ENCODE measurements around the gene NRBP1.

Gene NRBP1

GRCh38 chr2:27442920-27443282, 14.5 kb downstream of the NRBP1 start:
- H3K27ac ChIP-seq (ENCODE audit: poor library complexity, severe bottlenecking), result peak overlapping the region; percentile 44
- DNase-seq (ENCODE audit: low spot score) (no peak), ATAC-seq (ENCODE audit: low read depth) (no peak; the same call in 1 of the 3 replicates)
- no peaks in the 10 kb centered on the region for H3K27me3 ChIP-seq (ENCODE audit: insufficient read depth, poor library complexity, severe bottlenecking)
- no peaks in the 10 kb centered on the region for H3K9me3 ChIP-seq (ENCODE audit: severe bottlenecking)
- H3K4me3 ChIP-seq (ENCODE audit: severe bottlenecking), result peak overlapping the region; percentile 44
- TF ChIP-seq CTCF (IDR thresholded peaks at IDR 0.05; ENCODE audit: poor library complexity, severe bottlenecking), result no peak
- H3K36me3 ChIP-seq (ENCODE audit: low read depth), result peaks cover 44% of the 10 kb centered on the region
- peaks cover 11% of the 10 kb centered on the region for H3K4me1 ChIP-seq (ENCODE audit: insufficient read depth, poor library complexity, severe bottlenecking)

GRCh38 chr2:27445155-27445554, 16.7 kb downstream of the NRBP1 start:
- peaks cover 35% of the 10 kb centered on the region for H3K36me3 ChIP-seq (ENCODE audit: low read depth)
- no peaks in the 10 kb centered on the region for H3K27me3 ChIP-seq (ENCODE audit: insufficient read depth, poor library complexity, severe bottlenecking)
- peak overlapping the region; percentile 54 for H3K27ac ChIP-seq (ENCODE audit: poor library complexity, severe bottlenecking)
- TF ChIP-seq CTCF (IDR thresholded peaks at IDR 0.05; ENCODE audit: poor library complexity, severe bottlenecking), result no peak
- no peaks in the 10 kb centered on the region for H3K9me3 ChIP-seq (ENCODE audit: severe bottlenecking)
- ATAC-seq (ENCODE audit: low read depth) (no peak), DNase-seq (ENCODE audit: low spot score) (no peak)
- peaks cover 11% of the 10 kb centered on the region for H3K4me1 ChIP-seq (ENCODE audit: insufficient read depth, poor library complexity, severe bottlenecking)
- H3K4me3 ChIP-seq (ENCODE audit: severe bottlenecking), result no peak overlapping the region

- H3K27me3 ChIP-seq (ENCODE audit: insufficient read depth, poor library complexity, severe bottlenecking), result no peaks in the 10 kb centered on the region
- no peak overlapping the region for H3K4me3 ChIP-seq (ENCODE audit: severe bottlenecking)
- DNase-seq (ENCODE audit: low spot score), result no peak
- H3K36me3 ChIP-seq (ENCODE audit: low read depth), result peaks cover 34% of the 10 kb centered on the region
- H3K27ac ChIP-seq (ENCODE audit: poor library complexity, severe bottlenecking), result peak overlapping the region; percentile 54
- no peaks in the 10 kb centered on the region for H3K9me3 ChIP-seq (ENCODE audit: severe bottlenecking)
- peaks cover 11% of the 10 kb centered on the region for H3K4me1 ChIP-seq (ENCODE audit: insufficient read depth, poor library complexity, severe bottlenecking)
- no peak for TF ChIP-seq CTCF (IDR thresholded peaks at IDR 0.05; ENCODE audit: poor library complexity, severe bottlenecking)
- ATAC-seq (ENCODE audit: low read depth), result no peak
Observed at GRCh38 chr2:27445615-27446014, 17.2 kb downstream of the NRBP1 start.

GRCh38 chr2:27446057-27446456, 17.6 kb downstream of the NRBP1 start:
- Histone ChIP-seq H3K27ac (ENCODE audit: poor library complexity, severe bottlenecking) (peak overlapping the region; percentile 54), H3K4me3 (ENCODE audit: severe bottlenecking) (no peak overlapping the region), H3K4me1 (ENCODE audit: insufficient read depth, poor library complexity, severe bottlenecking) (peaks cover 11% of the 10 kb centered on the region), H3K27me3 (ENCODE audit: insufficient read depth, poor library complexity, severe bottlenecking) (no peaks in the 10 kb centered on the region), H3K36me3 (ENCODE audit: low read depth) (peaks cover 30% of the 10 kb centered on the region), H3K9me3 (ENCODE audit: severe bottlenecking) (no peaks in the 10 kb centered on the region)
- ATAC-seq (ENCODE audit: low read depth), result peak; percentile 65
- TF ChIP-seq CTCF (IDR thresholded peaks at IDR 0.05; ENCODE audit: poor library complexity, severe bottlenecking), result no peak
- DNase-seq (ENCODE audit: low spot score), result no peak

- no peak for TF ChIP-seq CTCF (IDR thresholded peaks at IDR 0.05; ENCODE audit: poor library complexity, severe bottlenecking)
- Histone ChIP-seq H3K27ac (ENCODE audit: poor library complexity, severe bottlenecking) (no peak overlapping the region), H3K27me3 (ENCODE audit: insufficient read depth, poor library complexity, severe bottlenecking) (no peaks in the 10 kb centered on the region), H3K4me1 (ENCODE audit: insufficient read depth, poor library complexity, severe bottlenecking) (peaks cover 11% of the 10 kb centered on the region), H3K9me3 (ENCODE audit: severe bottlenecking) (no peaks in the 10 kb centered on the region), H3K4me3 (ENCODE audit: severe bottlenecking) (no peak overlapping the region), H3K36me3 (ENCODE audit: low read depth) (peaks cover 18% of the 10 kb centered on the region)
- ATAC-seq (ENCODE audit: low read depth), result no peak
- DNase-seq (ENCODE audit: low spot score), result no peak
Observed at GRCh38 chr2:27448381-27448780, 19.9 kb downstream of the NRBP1 start.
